C4-2B (cell line): ENCODE measurements around the gene IL4I1.

Source experiments
- CTCF ChIP-seq: fragments of 450-650 bp; conservative IDR thresholded peaks from 2 replicates; pipeline ENCODE4 v1.5.1; 2017; ENCODE audit warnings: mild to moderate bottlenecking
- ZFX ChIP-seq: fragments of 450-650 bp; IDR thresholded peaks from 2 replicates; pipeline ENCODE4 v1.6.1; 2017

- TF ChIP-seq CTCF, result no peak
- no peak for TF ChIP-seq ZFX
These were observed 22.1 kb downstream of the IL4I1 start for GRCh38 chr19:49874503-49875157.
